HCT116 (cell line): ENCODE results near the gene GSG1L.

Experiments used
- CTCF ChIP-seq, 3 experiments: fragments of 200-600 bp in 1 of 3; sonication (generic) in 1 of 3; IDR thresholded peaks in 2 of 3; conservative IDR thresholded peaks in 1 of 3; 2 replicates each; pipeline ENCODE4 v1.5.1; 2012 to 2017; ENCODE audit warnings: low read depth in 2 of 3, low read length in 2 of 3, antibody characterized with exemption in 1 of 3, borderline replicate concordance in 1 of 3, control low read depth in 1 of 3, mild to moderate bottlenecking in 1 of 3, mixed read lengths in 1 of 3, mixed run types in 1 of 3, moderate library complexity in 1 of 3; ENCODE audit not compliant: insufficient read depth in 1 of 3
- EZH2phosphoT487 ChIP-seq: fragments of 200-600 bp; IDR thresholded peaks from 2 replicates; pipeline ENCODE4 v1.6.1; 2018; ENCODE audit warnings: antibody characterized with exemption, borderline replicate concordance
- POLR2A ChIP-seq: IDR thresholded peaks from 2 replicates; pipeline ENCODE4 v1.7.0; 2011; ENCODE audit warnings: borderline replicate concordance; ENCODE audit not compliant: insufficient read depth, insufficient read length; ENCODE audit errors: extremely low read depth
- RAD21 ChIP-seq: IDR thresholded peaks from 2 replicates; pipeline ENCODE4 v1.6.1; 2012; ENCODE audit warnings: low read depth, mild to moderate bottlenecking
- REST ChIP-seq: IDR thresholded peaks from 2 replicates; pipeline ENCODE4 v1.6.1; 2012; ENCODE audit warnings: low read depth

- TF ChIP-seq POLR2A: no peak
- TF ChIP-seq EZH2phosphoT487: no peak
- TF ChIP-seq CTCF (IDR thresholded peaks at IDR 0.05 in 2 of 3, conservative IDR thresholded peaks at IDR 0.05 in 1 of 3; ENCODE audit: borderline replicate concordance in 1 of 3, insufficient read depth in 1 of 3, low read depth in 2 of 3, low read length in 2 of 3): no peak
- TF ChIP-seq REST: no peak
- TF ChIP-seq RAD21: no peak
Observed at GRCh38 chr16:28035866-28036393, 27.6 kb downstream of the GSG1L start.
